Measurements from ENCODE around the gene GAREM1.

Gene GAREM1

DNA sequence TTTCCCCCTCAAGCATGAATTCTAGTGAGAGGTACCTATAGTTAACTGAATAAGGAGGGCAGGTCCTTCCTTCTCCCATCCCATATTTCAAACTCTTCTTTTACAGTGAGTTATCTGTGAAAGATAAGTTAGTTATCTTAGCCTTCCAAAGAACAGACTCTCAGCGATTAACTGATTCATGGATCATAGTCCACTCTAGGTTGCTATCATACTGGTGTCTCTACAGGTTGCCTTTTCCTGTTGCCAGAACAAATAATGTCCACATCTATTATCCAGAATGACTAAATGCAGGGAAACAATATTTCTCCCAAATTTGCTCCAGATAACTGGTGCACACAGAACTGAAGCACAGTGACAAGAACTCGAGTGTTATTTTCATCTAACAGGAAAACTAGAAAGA, 212.5 kb downstream of the GAREM1 start:
- TF ChIP-seq CTCF (IDR thresholded peaks at IDR 0.05; ENCODE audit: borderline replicate concordance, insufficient read depth, low read depth, low read length) = no peak
- no peak overlapping the region for H3K4me3 ChIP-seq (ENCODE audit: low read depth, low read length)

GRCh38 chr18:32257084-32257785, 213.4 kb downstream of the GAREM1 start:
- no peak for TF ChIP-seq CTCF (IDR thresholded peaks at IDR 0.05; ENCODE audit: borderline replicate concordance, insufficient read depth, low read depth, low read length)

GRCh38 chr18:32255570-32255969, 215.1 kb downstream of the GAREM1 start:
- H3K4me3 ChIP-seq (ENCODE audit: low read depth, low read length) = no peak overlapping the region
- TF ChIP-seq CTCF (IDR thresholded peaks at IDR 0.05; ENCODE audit: borderline replicate concordance, insufficient read depth, low read depth, low read length) = no peak

More at GRCh38 chr18:32257084-32257785, 213.4 kb downstream of the GAREM1 start:
- H3K4me3 ChIP-seq (ENCODE audit: low read depth, low read length) = no peak overlapping the region

DNA sequence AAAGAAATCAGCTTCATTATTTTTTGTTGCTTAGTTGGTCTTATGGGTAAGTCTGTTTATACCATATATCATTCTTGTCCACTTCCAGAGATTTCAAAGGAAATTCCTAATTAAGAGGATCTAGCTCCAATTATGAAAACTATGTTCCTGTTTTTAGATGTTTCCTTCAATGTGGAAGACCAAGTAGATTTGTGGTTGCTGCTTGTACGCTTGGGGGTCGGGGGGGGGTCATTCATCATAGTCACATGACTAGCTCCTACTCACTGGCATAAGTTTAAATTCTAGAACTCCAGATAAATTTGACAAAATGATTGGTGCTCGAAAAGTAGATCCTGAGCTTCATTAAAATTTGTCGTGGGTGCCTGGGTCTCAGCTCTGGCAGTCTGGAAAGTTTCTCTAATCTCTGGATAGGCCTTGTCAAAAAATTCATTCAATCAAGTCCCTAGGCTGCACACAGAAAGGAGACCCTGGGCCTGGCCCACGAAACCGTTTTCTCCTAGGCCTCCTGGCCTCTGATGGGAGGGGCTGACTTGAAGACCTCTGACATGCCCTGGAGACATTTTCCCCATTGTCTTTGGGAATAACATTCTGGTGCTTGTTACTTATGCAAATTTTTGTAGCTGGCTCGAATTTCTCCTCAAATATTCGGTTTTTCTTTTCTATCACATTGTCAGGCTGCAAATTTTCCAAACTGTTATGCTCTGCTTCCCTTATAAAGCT, 218.4 kb downstream of the GAREM1 start:
- no peak overlapping the region for H3K4me3 ChIP-seq (ENCODE audit: low read depth, low read length)
- TF ChIP-seq CTCF (IDR thresholded peaks at IDR 0.05; ENCODE audit: borderline replicate concordance, insufficient read depth, low read depth, low read length) = no peak

- no peak overlapping the region for H3K4me3 ChIP-seq (ENCODE audit: low read depth, low read length)
- no peak for TF ChIP-seq CTCF (IDR thresholded peaks at IDR 0.05; ENCODE audit: borderline replicate concordance, insufficient read depth, low read depth, low read length)
These were observed 219.2 kb downstream of the GAREM1 start for GRCh38 chr18:32251466-32251865.

GRCh38 chr18:32249147-32249929, 221.3 kb downstream of the GAREM1 start:
- no peak overlapping the region for H3K4me3 ChIP-seq (ENCODE audit: low read depth, low read length)
- TF ChIP-seq CTCF (IDR thresholded peaks at IDR 0.05; ENCODE audit: borderline replicate concordance, insufficient read depth, low read depth, low read length) = no peak
